K562 (cell line): ENCODE data around the gene PARD3B. TPM values are rescaled to one million over a fixed set of nuclear protein-coding genes. Genes with fewer than 3 reads are reported as not detected.

Experiments used
- ATAC-seq: fragments of 200-7000 bp; cut with Tn5 transposase; 3 replicates; pipeline ENCODE4 v1.9.1; 2020; ENCODE audit warnings: moderate library complexity
- BruUV-seq: library from RNA; stranded (reverse); fragments of 400-500 nt; replicated peaks from 2 replicates; lab custom pipeline; 2021; lab: Mats Ljungman, UMichigan
- CTCF ChIA-PET: fragments of 300-600 bp; formaldehyde crosslinking; extraction: SDS; loops from one replicate; lab custom pipeline; 2021; ENCODE audit warnings: low intra/inter-chr PET ratio; lab: Yijun Ruan, JAX
- POLR2A ChIA-PET: fragments of 300-600, 350-650 bp; sonication (Branson Sonifier 250); formaldehyde crosslinking; extraction: SDS; loops from one replicate; lab custom pipeline; 2021; ENCODE audit warnings: antibody characterized with exemption, inconsistent platforms; lab: Yijun Ruan, JAX
- DNase-seq, 4 experiments: peaks; one replicate each; pipeline versions ENCODE4 v3.0.0 to v3.0.0-alpha.2; 2011 to 2018; ENCODE audit warnings: low spot score in 3 of 4, mixed read lengths in 3 of 4; ENCODE audit errors: extremely low read depth in 1 of 4
- FAIRE-seq: peaks from 2 replicates; lab custom pipeline; 2011; peaks lifted over from hg19 to GRCh38; lab: Jason Lieb, UNC
- H2AFZ ChIP-seq: 2 replicates; pipeline ENCODE4 v1.6.0; 2011; ENCODE audit warnings: low read depth, low read length, control low read depth, inconsistent platforms
- H3K27ac ChIP-seq: fragments of 200-600 bp; 3 replicates; pipeline ENCODE4 v1.8.0; 2011; ENCODE audit warnings: low read depth, mild to moderate bottlenecking, control low read depth, inconsistent platforms, low read length, moderate library complexity, mixed read lengths; ENCODE audit errors: extremely low read depth
- H3K27me3 ChIP-seq, 2 experiments: fragments of 300-600 bp in 1 of 2; 2 replicates in 1 of 2; 3 replicates in 1 of 2; pipeline versions ENCODE4 v1.6.0 to v1.8.0; 2011; ENCODE audit warnings: inconsistent platforms in 2 of 2, low read length in 2 of 2, mild to moderate bottlenecking in 1 of 2, mixed read lengths in 1 of 2, moderate library complexity in 1 of 2; ENCODE audit not compliant: control insufficient read depth in 2 of 2, insufficient read depth in 2 of 2
- H3K36me3 ChIP-seq: fragments of 300-600 bp; 3 replicates; pipeline ENCODE4 v1.8.0; 2011; ENCODE audit warnings: mild to moderate bottlenecking, low read length, inconsistent platforms; ENCODE audit not compliant: control insufficient read depth, insufficient read depth
- H3K4me1 ChIP-seq, 2 experiments: fragments of 200-600 bp in 1 of 2; replicated peaks in 1 of 2; 2 replicates in 1 of 2; 3 replicates in 1 of 2; pipeline versions ENCODE4 v1.5.1 to v1.8.0; 2011; ENCODE audit warnings: inconsistent platforms in 2 of 2, low read length in 2 of 2, mild to moderate bottlenecking in 1 of 2, mixed read lengths in 1 of 2, moderate library complexity in 1 of 2; ENCODE audit not compliant: control insufficient read depth in 2 of 2, insufficient read depth in 2 of 2
- H3K4me2 ChIP-seq: 2 replicates; pipeline ENCODE4 v1.6.1; 2011; ENCODE audit warnings: low read length, control low read depth, inconsistent platforms, mixed read lengths; ENCODE audit not compliant: insufficient read depth
- H3K4me3 ChIP-seq: fragments of 200-600 bp; sonication (generic), shearing (Covaris generic); 2 replicates; pipeline ENCODE4 v1.5.1; 2016; ENCODE audit warnings: control low read depth, inconsistent platforms
- H3K79me2 ChIP-seq: fragments of 200-600 bp; 3 replicates; pipeline ENCODE4 v1.8.0; 2011; ENCODE audit warnings: low read length, inconsistent platforms; ENCODE audit not compliant: control insufficient read depth, insufficient read depth
- H3K9ac ChIP-seq, 2 experiments: 2 replicates each; pipeline versions ENCODE4 v1.6.0 to v1.6.1; 2011; ENCODE audit warnings: low read depth in 2 of 2, low read length in 2 of 2, control low read depth in 1 of 2, inconsistent platforms in 1 of 2, mild to moderate bottlenecking in 1 of 2, mixed read lengths in 1 of 2; ENCODE audit not compliant: insufficient read depth in 1 of 2
- H3K9me1 ChIP-seq: one replicate; pipeline ENCODE4 v1.6.0; 2011; ENCODE audit warnings: inconsistent platforms, mild to moderate bottlenecking, low read length, moderate library complexity; ENCODE audit not compliant: control insufficient read depth, insufficient read depth
- H3K9me3 ChIP-seq: replicated peaks from 2 replicates; pipeline ENCODE4 v1.5.1; 2011; ENCODE audit warnings: low read depth, low read length, inconsistent platforms; ENCODE audit not compliant: control insufficient read depth, insufficient read depth
- H4K20me1 ChIP-seq: replicated peaks from 2 replicates; pipeline ENCODE4 v1.6.1; 2011; ENCODE audit warnings: low read length, inconsistent platforms, mixed read lengths; ENCODE audit not compliant: control insufficient read depth, insufficient read depth
- ERF ChIP-seq: fragments of 450-650 bp; formaldehyde crosslinking; IDR thresholded peaks from 2 replicates; pipeline ENCODE4 v1.4.0; 2020; ENCODE audit warnings: mild to moderate bottlenecking, mixed read lengths
- HMG20A ChIP-seq: fragments of 450-650 bp; formaldehyde crosslinking; conservative IDR thresholded peaks from 2 replicates; pipeline ENCODE4 v1.4.0; 2020; ENCODE audit warnings: mild to moderate bottlenecking, mixed read lengths
- MCM3 ChIP-seq: fragments of 450-650 bp; IDR thresholded peaks from 2 replicates; pipeline ENCODE4 v1.6.1; 2016
- MTA1 ChIP-seq: fragments of 450-650 bp; IDR thresholded peaks from 2 replicates; pipeline ENCODE4 v1.6.1; 2017; ENCODE audit warnings: borderline replicate concordance
- NFYB ChIP-seq: IDR thresholded peaks from 2 replicates; pipeline ENCODE4 v1.6.1; 2011; ENCODE audit warnings: mild to moderate bottlenecking, moderate library complexity; ENCODE audit not compliant: insufficient read length; ENCODE audit errors: extremely low read depth
- SMARCB1 ChIP-seq: IDR thresholded peaks from 2 replicates; pipeline ENCODE4 v1.6.1; 2011; ENCODE audit warnings: improper control_type of control experiment, low read depth; ENCODE audit not compliant: insufficient read length
- SP1 ChIP-seq: sonication (generic); formaldehyde crosslinking; IDR thresholded peaks from 2 replicates; pipeline ENCODE4 v1.8.1; 2022; ENCODE audit warnings: mild to moderate bottlenecking, missing genetic modification reagents
- ZNF124 ChIP-seq: sonication (generic); formaldehyde crosslinking; IDR thresholded peaks from 2 replicates; pipeline ENCODE4 v1.8.1; 2022; ENCODE audit warnings: missing genetic modification reagents
- WGBS: fragments of 100-300 bp; shearing (Covaris generic); methylation state at CpG from one replicate; pipeline ENCODE4 v1.1.6; 2016; ENCODE audit warnings: low coverage, mixed read lengths; ENCODE audit not compliant: insufficient coverage; ENCODE audit errors: missing lambda C conversion rate; 5-methylcytosine and 5-hydroxymethylcytosine counted together
- in situ Hi-C: fragments of 300-500 bp; cut with MboI; formaldehyde crosslinking; loops from 4 replicates; pipeline ENCODE4 v1.15.0; 2018; ENCODE audit warnings: inconsistent platforms, mixed read lengths
- intact Hi-C: fragments of 100-400 bp; cut with micrococcal nuclease; formaldehyde crosslinking; loops from 2 replicates; pipeline ENCODE4 v1.14.2; 2022
- polyA plus RNA-seq, 8 experiments: library from polyadenylated mRNA; depleted of rRNA in 4 of 8; stranded (reverse) in 5 of 8; unstranded in 3 of 8; fragments of >200 nt; fragmentation: Nextera tagmentation in 2 of 8; fragmentation: Illumina TruSeq in 1 of 8; extraction: Ambion mirVana in 2 of 8; extraction: Trizol in 1 of 8; gene quantifications; 2 replicates each; pipeline versions ENCODE4 v1.2.1 to v1.2.3, GENCODE V29; 2011 to 2014; ENCODE audit warnings: inconsistent platforms in 1 of 8, missing spikeins in 1 of 8
- total RNA-seq, 7 experiments: library from RNA; depleted of rRNA in 6 of 7; stranded (reverse); fragments of >200 nt in 6 of 7; fragmentation: Illumina TruSeq in 2 of 7; extraction: Trizol in 2 of 7; gene quantifications; 2 replicates each; pipeline versions ENCODE4 v1.2.1 to v1.2.3, GENCODE V29; 2011 to 2021; ENCODE audit warnings: low replicate concordance in 1 of 7
- TF ChIP-seq, protein P1 (sequence below): fragments of 450-650 bp; IDR thresholded peaks from 2 replicates; pipeline ENCODE4 v1.6.1; 2017; ENCODE audit warnings: mild to moderate bottlenecking, moderate library complexity
- TF ChIP-seq, protein P2 (sequence below): fragments of 450-650 bp; formaldehyde crosslinking; IDR thresholded peaks from 2 replicates; pipeline ENCODE4 v1.4.0; 2022; ENCODE audit warnings: mild to moderate bottlenecking, moderate library complexity
- TF ChIP-seq, protein P3 (sequence below): fragments of 450-650 bp; conservative IDR thresholded peaks from 2 replicates; pipeline ENCODE4 v1.6.1; 2016; ENCODE audit warnings: missing genetic modification characterization, low read depth, mild to moderate bottlenecking, missing compliant biosample characterization, moderate library complexity

The PARD3B gene
- total and polyA plus RNA-seq, 9 of the 15 experiments (the other 6 are each of a cell fraction or from before 2014, with no cell fraction given), result 0.15 to 3.0 (median 1.1) TPM

DNA sequence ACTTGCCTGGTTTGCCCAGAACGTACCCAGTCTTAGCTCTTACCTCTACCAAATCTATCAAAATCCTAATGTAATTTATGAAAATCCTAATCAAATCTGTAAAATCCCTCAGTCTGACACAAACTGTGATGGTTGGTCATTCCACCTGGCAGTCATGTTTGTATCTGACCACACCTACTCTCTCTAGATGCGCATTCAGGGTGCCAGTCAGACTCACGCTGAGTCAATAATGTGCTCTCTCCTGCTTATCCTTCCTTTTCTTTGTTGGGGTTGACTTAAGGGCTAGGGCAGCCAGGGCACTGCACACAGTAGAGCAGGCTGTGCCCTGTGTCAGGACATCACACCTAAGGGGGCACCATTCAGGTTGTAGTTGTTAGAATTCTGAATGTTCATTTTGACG, 48.5 kb upstream of the PARD3B start:
- H3K4me3 ChIP-seq, result no peak overlapping the region
- in situ Hi-C loops, result no loop called here
- DNase-seq (no peak), FAIRE-seq (no peak), ATAC-seq (no peak)
- no peak overlapping the region for H3K9ac ChIP-seq
- H3K4me2 ChIP-seq, result no peak overlapping the region
- ChIA-PET CTCF (no interaction called here), POLR2A (no interaction called here)
- H3K9me1 ChIP-seq, result no peaks in the 10 kb centered on the region
- WGBS, result 47% methylated on average over 4 of the region's 4 CpGs
- H3K27me3 ChIP-seq, result no peaks in the 10 kb centered on the region
- no peaks in the 10 kb centered on the region for H3K9me3 ChIP-seq
- no peaks in the 10 kb centered on the region for H3K79me2 ChIP-seq
- no peaks in the 10 kb centered on the region for H4K20me1 ChIP-seq
- H3K4me1 ChIP-seq, result no peaks in the 10 kb centered on the region
- BruUV-seq, result no TSS peak
- intact Hi-C loops, result no loop called here
- TF ChIP-seq NFYB (no peak), ERF (CRISPR knock-in tag) (no peak), SP1 (no peak), MTA1 (no peak), MCM3 (no peak), ZNF124 (no peak), HMG20A (CRISPR knock-in tag) (no peak), SMARCB1 (no peak)
- TF ChIP-seq, protein P1, sequence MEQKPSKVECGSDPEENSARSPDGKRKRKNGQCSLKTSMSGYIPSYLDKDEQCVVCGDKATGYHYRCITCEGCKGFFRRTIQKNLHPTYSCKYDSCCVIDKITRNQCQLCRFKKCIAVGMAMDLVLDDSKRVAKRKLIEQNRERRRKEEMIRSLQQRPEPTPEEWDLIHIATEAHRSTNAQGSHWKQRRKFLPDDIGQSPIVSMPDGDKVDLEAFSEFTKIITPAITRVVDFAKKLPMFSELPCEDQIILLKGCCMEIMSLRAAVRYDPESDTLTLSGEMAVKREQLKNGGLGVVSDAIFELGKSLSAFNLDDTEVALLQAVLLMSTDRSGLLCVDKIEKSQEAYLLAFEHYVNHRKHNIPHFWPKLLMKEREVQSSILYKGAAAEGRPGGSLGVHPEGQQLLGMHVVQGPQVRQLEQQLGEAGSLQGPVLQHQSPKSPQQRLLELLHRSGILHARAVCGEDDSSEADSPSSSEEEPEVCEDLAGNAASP, result no peak
- TF ChIP-seq, protein P2, sequence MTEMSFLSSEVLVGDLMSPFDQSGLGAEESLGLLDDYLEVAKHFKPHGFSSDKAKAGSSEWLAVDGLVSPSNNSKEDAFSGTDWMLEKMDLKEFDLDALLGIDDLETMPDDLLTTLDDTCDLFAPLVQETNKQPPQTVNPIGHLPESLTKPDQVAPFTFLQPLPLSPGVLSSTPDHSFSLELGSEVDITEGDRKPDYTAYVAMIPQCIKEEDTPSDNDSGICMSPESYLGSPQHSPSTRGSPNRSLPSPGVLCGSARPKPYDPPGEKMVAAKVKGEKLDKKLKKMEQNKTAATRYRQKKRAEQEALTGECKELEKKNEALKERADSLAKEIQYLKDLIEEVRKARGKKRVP (CRISPR knock-in tag), result no peak
- TF ChIP-seq, protein P3, sequence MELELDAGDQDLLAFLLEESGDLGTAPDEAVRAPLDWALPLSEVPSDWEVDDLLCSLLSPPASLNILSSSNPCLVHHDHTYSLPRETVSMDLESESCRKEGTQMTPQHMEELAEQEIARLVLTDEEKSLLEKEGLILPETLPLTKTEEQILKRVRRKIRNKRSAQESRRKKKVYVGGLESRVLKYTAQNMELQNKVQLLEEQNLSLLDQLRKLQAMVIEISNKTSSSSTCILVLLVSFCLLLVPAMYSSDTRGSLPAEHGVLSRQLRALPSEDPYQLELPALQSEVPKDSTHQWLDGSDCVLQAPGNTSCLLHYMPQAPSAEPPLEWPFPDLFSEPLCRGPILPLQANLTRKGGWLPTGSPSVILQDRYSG (tag), result no peak
- H2AFZ ChIP-seq, result no peak overlapping the region
- H3K27ac ChIP-seq, result no peak overlapping the region
- no peaks in the 10 kb centered on the region for H3K36me3 ChIP-seq
